Stomach (tissue), 9 donors: ENCODE results near the gene SP9. TPM values are rescaled to one million over a fixed set of nuclear protein-coding genes. Genes with fewer than 3 reads are reported as not detected.

ENCODE experiments used
- DNase-seq, 2 donors: peaks; one replicate each; pipeline versions ENCODE4 v3.0.0 to v3.0.0-alpha.2; 2013 to 2019
- H3K27ac ChIP-seq, 5 donors: fragments of 200-600 bp in 4 of 5; sonication (generic) in 4 of 5; one replicate each; pipeline ENCODE4 v1.5.1; 2013 to 2019; ENCODE audit warnings: mild to moderate bottlenecking in 1 of 5, moderate library complexity in 1 of 5
- H3K27me3 ChIP-seq, 3 donors: fragments of 200-600 bp; sonication (generic); one replicate each; pipeline ENCODE4 v1.5.1; 2017 to 2019; ENCODE audit warnings: mixed run types in 1 of 3
- H3K36me3 ChIP-seq, 4 donors: fragments of 200-600 bp; sonication (generic); 1 replicate in 3 of 4; 2 replicates in 1 of 4; pipeline ENCODE4 v1.5.1; 2016 to 2019
- H3K4me1 ChIP-seq, 4 donors: fragments of 200-600 bp; sonication (generic); one replicate each; pipeline ENCODE4 v1.5.1; 2016 to 2019
- H3K4me3 ChIP-seq, 4 donors: fragments of 200-600 bp; sonication (generic) in 3 of 4; one replicate each; pipeline ENCODE4 v1.5.1; 2016 to 2019; ENCODE audit warnings: mild to moderate bottlenecking in 1 of 4
- H3K9me3 ChIP-seq, 4 donors: fragments of 200-600 bp; sonication (generic); one replicate each; pipeline ENCODE4 v1.5.1; 2016 to 2019
- CTCF ChIP-seq, 7 experiments: fragments of 450-650 bp in 4 of 7; fragments of 200-600 bp in 3 of 7; sonication (generic) in 3 of 7; IDR thresholded peaks; one replicate each; pipeline ENCODE4 v1.5.1; 2016 to 2019; ENCODE audit warnings: antibody characterized with exemption in 7 of 7, control low read depth in 2 of 7, mild to moderate bottlenecking in 1 of 7
- EP300 ChIP-seq: sonication (generic); formaldehyde crosslinking; IDR thresholded peaks from one replicate; pipeline ENCODE4 v1.6.1; 2017; ENCODE audit warnings: antibody characterized with exemption
- POLR2A ChIP-seq, 4 donors: fragments of 450-650 bp; IDR thresholded peaks; one replicate each; pipeline ENCODE4 v1.6.1; 2016; ENCODE audit warnings: antibody characterized with exemption in 4 of 4, control low read depth in 2 of 4, mild to moderate bottlenecking in 1 of 4, moderate library complexity in 1 of 4
- POLR2AphosphoS5 ChIP-seq, 3 donors: sonication (generic); formaldehyde crosslinking; IDR thresholded peaks; one replicate each; pipeline ENCODE4 v1.6.1; 2016; ENCODE audit warnings: antibody characterized with exemption in 3 of 3
- WGBS, 5 donors: extraction: QIAGEN DNeasy Blood & Tissue Kit in 3 of 5; methylation state at CpG; one replicate each; pipeline versions ENCODE4 v1.1.5 to v1.1.7; 2013 to 2018; 5-methylcytosine and 5-hydroxymethylcytosine counted together
- intact Hi-C: fragments of 100-400 bp; cut with DNase I; formaldehyde crosslinking; loops from one replicate; pipeline ENCODE4 v1.15.1; 2023; ENCODE audit warnings: low total_unique reads
- polyA plus RNA-seq, 3 donors: library from polyadenylated mRNA; stranded (reverse); fragments of 200-250 nt; gene quantifications; one replicate each; pipeline ENCODE4 v1.2.3, GENCODE V29; 2013
- total RNA-seq, 5 donors: library from RNA; depleted of rRNA; stranded (reverse); fragments of >200 nt; gene quantifications; one replicate each; pipeline versions ENCODE4 v1.1.0 to v1.2.3, GENCODE V29; 2014 to 2016
- donor health status: healthy with polysubstance abuse.
- donor health status: Bipolar disorder and iron deficiency.
- donor health status: healthy.

The SP9 gene
- total and polyA plus RNA-seq, 8 donors: not detected

GRCh38 chr2:174385201-174385600 lies 50.4 kb downstream of the SP9 start:
- H3K36me3 ChIP-seq: peaks cover 7 to 91% (median 81%) of the 10 kb centered on the region in 4 donors
- intact Hi-C loops: no loop called here
- WGBS, 5 donors: 86 to 93% (median 88%) methylated on average over 3 of the region's 3 CpGs

More at GRCh38 chr2:174385201-174385600, 50.4 kb downstream of the SP9 start:
- Histone ChIP-seq H3K9me3 (no peaks in the 10 kb centered on the region), H3K27me3 (no peaks in the 10 kb centered on the region), H3K4me1 (peaks cover 0 to 16% (median 2%) of the 10 kb centered on the region in 4 donors), H3K4me3 (no peak overlapping the region), H3K27ac (no peak overlapping the region)
- no peak for DNase-seq
- TF ChIP-seq EP300 (no peak), CTCF (IDR thresholded peaks at IDR 0.05) (no peak), POLR2AphosphoS5 (IDR thresholded peaks at IDR 0.05) (no peak), POLR2A (IDR thresholded peaks at IDR 0.05) (no peak)

Other genes with a start within 250 kb of the SP9 start
- gene OLA1, start 86.4 kb upstream of the SP9 start, total RNA-seq: 100 to 1,000 TPM in 2 of 5 donors, 10 to 100 TPM in 3; 20.6 to 149 (median 81.5) TPM
- gene OLA1, start 86.4 kb upstream of the SP9 start, polyA plus RNA-seq: 10 to 100 TPM; 62.6 to 76.4 (median 74.3) TPM
- 10 to 100 TPM in 3 of 5 donors, 1 to 10 TPM in 2; 4.3 to 39.7 (median 20.3) TPM for gene SCRN3, start 60.8 kb downstream of the SP9 start, total RNA-seq
- gene SCRN3, start 60.8 kb downstream of the SP9 start, polyA plus RNA-seq: 10 to 100 TPM in 2 of 3 donors, 1 to 10 TPM in 1; 9.9 to 15.8 (median 13.2) TPM
- gene GPR155, start 152.1 kb downstream of the SP9 start, total RNA-seq: 10 to 100 TPM in 4 of 5 donors, under 1 TPM in 1; 0.87 to 43.1 (median 25.1) TPM
- gene GPR155, start 152.1 kb downstream of the SP9 start, polyA plus RNA-seq: 1 to 10 TPM; 3.1 to 6.7 (median 3.9) TPM